ENCODE results near the gene SSRP1.
A peak's percentile ranks its signal among the peaks of the same experiment; 100 is the strongest.

SSRP1 gene

GRCh38 chr11:57314221-57314973 lies 21.3 kb downstream of the SSRP1 start:
- no peak for DNase-seq

GRCh38 chr11:57313788-57314135 lies 21.9 kb downstream of the SSRP1 start:
- no peak for DNase-seq

- no peak for DNase-seq
Measured at GRCh38 chr11:57313071-57313787, 22.5 kb downstream of the SSRP1 start.

DNA sequence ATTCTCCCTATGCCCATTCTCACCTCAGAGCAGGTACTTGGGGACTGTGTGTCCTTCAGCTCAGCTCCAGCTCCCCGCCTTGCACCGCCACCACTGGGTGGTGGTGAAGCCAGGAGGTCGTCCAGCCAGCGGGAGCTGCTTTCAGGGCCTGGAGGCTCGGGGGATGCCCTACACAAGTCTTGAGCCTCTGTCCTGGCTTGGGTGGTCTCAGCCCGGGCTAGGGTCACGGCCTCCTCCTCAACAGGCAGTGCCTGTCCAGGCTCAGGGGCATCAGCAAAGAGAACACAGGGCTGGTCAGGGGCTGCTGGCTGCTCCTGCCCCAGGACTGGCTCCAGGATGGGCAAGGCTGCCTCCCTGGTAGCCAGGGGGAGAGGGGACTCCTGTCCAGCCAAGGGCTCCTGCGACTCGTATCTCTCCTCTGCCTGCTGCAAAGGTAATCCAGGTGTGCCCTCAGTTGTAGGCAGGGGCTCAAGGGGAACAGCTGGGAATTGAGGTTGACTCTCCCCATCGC lies 23.1 kb downstream of the SSRP1 start:
- peak; percentile 8 for DNase-seq

GRCh38 chr11:57311109-57311936 lies 24.4 kb downstream of the SSRP1 start:
- DNase-seq, result peak; percentile 90

DNA sequence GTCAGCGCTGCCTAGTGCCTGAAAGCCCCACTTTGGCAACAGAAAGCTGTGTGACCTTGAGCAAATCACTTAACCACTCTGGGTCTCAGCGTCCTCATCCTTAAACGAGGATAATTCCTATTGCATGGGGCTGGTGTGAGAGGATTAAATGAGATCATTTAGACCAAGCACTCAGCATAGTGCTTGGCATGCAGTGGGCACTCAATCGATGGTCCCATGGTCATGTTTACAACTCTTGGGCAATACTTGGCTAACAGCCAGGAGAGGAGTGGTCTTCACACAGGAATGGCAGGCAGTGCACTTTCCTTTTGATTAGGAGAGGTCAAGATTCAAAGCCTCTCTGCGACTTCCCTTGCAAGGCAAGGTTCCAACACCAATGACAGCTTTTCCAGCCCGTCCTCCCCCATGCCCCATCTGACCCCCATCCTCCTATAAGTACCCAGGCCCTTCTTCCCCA lies 25.0 kb downstream of the SSRP1 start:
- DNase-seq, result peak; percentile 37

DNA sequence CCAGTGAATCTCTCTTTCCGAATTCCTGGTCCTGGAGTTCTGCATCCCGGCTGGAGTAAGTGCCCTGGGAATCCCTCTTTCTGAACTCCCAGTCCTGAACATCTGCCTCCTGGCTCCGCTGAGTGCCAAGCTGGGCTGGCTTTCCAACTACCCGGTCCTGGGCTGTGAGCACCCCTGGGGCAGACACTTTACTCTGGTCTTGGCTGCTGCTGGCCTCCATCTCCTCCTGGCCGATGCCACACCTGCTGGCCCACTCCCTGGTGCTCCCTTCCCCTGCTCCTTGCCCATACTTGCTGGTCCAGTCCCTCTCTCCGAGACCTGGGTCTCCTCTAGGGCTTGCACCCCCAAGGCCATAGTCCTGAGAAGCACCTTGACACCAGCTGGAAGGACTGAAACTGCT lies 25.6 kb downstream of the SSRP1 start:
- no peak for DNase-seq

DNA sequence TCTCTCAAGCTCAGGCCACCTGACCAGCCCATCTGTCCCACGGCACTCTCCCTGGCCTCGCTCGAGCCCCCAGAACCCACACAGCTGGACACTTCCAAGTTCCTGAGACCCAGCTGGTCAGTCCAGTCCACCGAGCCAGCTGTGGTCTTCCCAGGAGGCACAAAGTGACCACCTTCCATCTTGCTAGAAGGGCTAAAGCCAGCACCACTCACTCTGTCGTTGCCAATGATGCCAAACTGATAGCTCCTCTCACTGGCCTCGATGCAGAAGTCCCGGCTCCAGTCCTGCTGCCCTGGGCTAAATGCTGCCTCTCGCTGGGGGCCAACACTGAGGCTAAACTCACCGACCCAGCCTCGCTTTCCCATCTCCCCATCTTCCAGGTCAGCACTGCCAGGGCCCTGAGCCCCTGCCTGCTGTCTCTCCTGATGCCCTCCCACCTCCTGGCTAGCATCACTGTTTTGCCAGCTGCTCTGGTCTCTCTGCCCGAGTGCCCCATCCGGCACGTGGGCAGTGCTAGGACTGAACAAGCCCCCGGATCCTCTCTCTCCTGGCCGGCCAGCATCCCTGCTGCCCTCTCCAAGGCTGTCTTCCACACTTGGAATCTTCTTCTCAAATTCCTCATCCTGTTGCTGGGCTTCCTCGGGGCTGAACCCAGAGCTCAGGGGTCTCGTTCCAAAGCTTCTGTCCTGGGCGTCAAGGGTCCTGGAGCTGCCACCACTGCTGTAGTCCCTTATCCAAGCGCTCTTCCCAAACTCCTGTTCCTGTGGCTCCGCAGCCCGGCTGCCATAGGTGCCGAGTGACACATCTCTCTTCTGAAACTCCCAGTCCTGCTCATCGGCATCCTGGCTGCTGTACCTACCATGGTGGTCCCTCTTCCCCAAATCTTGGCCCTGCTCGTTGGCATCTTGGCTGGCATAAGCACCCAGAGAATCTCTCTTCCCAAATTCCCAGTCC lies 26.3 kb downstream of the SSRP1 start:
- DNase-seq, result no peak

GRCh38 chr11:57308426-57309060 lies 27.1 kb downstream of the SSRP1 start:
- DNase-seq, result no peak

DNA sequence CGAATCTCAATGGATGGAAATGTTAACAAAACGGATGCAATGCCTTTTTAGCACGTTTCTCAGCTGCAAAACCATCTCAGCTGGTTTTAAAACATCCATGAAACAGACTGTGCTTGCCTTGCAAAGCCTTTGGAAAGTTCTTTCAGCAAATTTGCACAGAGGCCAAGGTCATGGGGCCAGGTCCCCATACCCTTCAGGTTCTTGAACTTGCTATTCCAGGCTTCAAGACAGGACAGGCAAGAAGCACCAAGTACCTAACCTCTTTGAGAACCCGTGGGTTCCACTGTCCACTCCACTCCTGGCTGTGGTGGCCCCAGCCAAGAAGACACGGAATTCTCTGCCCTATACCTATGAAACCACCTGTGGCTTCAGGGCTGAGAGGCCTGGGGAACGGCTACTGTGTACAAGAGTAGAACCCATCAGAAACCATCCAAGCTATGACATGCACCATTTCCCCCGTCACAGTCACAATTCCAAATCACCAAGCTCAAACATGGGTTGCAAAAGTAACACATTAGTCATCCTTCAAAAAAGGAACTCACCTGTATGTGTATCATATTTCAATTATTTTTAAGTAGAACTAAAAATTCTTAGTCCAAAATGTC lies 27.9 kb downstream of the SSRP1 start:
- DNase-seq, result no peak

DNA sequence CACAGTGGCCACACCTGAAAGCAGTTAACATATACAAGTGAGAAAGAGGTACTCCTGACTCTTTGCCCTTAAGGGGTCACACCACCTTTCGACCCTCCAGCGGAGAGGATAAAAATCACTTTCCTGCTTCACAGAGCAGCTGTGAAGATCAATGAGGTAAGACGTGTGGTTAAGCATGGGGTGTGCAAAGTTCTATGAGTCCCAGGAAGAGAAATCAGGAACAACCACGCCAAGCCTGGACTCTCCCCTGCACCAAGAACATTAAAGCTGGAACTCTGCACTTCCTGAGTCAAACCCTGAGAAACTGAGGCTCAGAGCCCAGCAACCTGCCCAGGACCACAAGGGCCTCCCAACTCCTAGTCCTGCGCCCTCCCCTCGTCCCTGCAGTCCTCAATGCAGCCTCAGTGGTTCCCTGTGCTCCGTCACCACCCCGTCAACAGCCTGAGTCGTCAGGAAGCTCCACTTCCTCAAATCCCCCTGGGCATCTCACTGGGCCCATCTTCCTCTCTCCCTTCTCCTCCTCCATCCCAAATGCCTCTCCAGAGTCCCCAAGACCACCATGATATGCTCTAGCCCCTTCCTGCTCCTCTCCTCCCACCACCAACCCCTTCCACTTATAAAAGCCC lies 28.6 kb downstream of the SSRP1 start:
- no peak for DNase-seq

GRCh38 chr11:57306161-57306876 lies 29.4 kb downstream of the SSRP1 start:
- DNase-seq, result no peak

DNA sequence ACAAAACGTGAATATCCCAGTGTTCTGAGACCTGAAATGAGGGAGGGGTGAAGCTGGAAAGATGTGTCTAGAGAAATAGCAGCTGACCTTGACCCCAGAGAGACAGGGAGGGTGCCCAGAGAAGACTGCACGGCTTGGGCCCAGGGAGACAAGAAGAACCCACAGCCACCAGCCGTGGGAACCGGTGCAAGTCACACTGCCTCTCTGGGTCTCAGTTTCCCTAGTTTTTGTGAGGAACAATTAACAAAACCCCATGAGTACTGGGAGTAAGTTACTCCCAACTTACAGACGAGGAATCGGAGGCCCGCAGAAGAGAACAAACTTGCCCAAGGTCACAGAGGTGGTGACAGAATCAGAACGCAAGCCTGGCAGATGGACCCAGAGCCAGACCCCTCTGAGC lies 30.2 kb downstream of the SSRP1 start:
- no peak for DNase-seq

- DNase-seq, result peak; percentile 94
Measured at GRCh38 chr11:57303990-57304579, 31.6 kb downstream of the SSRP1 start.

- DNase-seq, result peak; percentile 26
Measured at GRCh38 chr11:57303280-57303989, 32.3 kb downstream of the SSRP1 start.

DNA sequence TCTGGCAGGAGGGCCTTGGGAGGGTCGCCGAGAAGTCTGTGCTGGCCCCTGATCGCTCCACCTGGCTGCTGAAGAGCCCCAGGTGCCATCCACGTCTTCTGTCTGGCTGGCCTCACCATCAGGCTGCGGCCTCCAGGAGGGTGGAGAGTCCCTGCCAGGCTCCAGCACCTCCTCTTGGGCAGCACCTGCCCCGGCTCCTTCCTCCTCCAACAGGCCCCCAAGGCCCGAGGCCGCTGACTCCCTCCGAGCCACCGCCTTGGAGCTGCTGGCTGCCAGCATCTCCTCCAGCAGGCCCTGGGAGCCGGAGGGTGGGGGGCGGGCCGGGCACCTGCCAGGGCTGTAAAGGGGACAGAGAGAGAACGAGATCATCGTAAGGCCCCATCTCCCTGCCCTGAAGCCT lies 33.2 kb downstream of the SSRP1 start:
- no peak for DNase-seq

DNA sequence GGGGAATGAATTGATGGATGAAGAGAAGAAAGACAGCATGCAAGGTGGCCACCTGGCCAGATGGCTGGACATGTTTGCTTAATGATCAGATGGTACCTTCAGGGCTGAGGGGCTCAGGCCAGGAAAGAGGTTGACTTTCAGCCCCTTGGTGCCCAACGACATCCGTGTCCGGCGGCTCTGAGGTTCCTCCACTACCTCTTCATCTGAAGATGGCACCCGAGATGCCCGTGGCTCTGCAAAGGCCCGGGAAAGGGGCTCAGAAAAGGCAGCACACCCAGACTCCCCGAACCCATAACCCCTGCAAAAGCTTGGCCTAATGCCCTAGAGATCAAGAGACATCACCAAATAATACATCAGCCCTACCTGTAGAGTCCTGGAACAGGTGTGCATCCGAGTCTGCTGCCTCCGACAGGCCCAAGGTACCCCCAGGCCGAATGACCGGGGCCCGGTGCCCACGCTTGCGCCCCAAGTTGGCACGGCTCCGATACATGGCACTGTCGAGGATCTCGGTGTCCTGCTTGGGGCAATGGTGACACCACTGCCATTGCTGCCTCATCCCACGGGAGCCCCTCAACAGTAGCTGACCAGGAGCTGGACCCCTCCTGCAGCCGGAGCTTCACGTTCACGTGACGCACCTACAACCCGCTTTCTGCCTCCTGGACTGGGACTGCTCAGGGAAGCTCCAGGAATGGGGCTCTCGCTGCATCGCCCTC lies 33.8 kb downstream of the SSRP1 start:
- DNase-seq, result no peak

GRCh38 chr11:57300785-57301184 lies 34.9 kb downstream of the SSRP1 start:
- no peak for DNase-seq

Measured in NCI-H82 (cell line).